Activated CD8-positive, alpha-beta T cell treated with anti-CD3 and anti-CD28 coated beads for 36 hours (primary cell): Measurements from ENCODE around the gene NGDN. TPM values are rescaled to one million over a fixed set of nuclear protein-coding genes. Genes with fewer than 3 reads are reported as not detected.

Experiments
- ATAC-seq: fragments of 200-7000 bp; cut with Tn5 transposase; one replicate; pipeline ENCODE4 v1.10.0; 2021; ENCODE audit warnings: mild to moderate bottlenecking, moderate library complexity
- CTCF ChIA-PET: fragments of 350-600 bp; sonication (Branson Sonifier 250); formaldehyde crosslinking; loops from one replicate; lab custom pipeline; 2021; ENCODE audit warnings: antibody characterized with exemption; lab: Charles Lee
- POLR2A ChIA-PET: fragments of 350-600 bp; sonication (Branson Sonifier 250); formaldehyde crosslinking; loops from one replicate; lab custom pipeline; 2021; ENCODE audit warnings: antibody characterized with exemption; lab: Charles Lee
- DNase-seq: peaks from one replicate; pipeline ENCODE4 v3.0.0-alpha.2; 2020
- H3K27ac Mint-ChIP-seq: one replicate; pipeline ENCODE4 v1.8.0; 2021; ENCODE audit warnings: mild to moderate bottlenecking, mixed read lengths
- H3K27me3 Mint-ChIP-seq: one replicate; pipeline ENCODE4 v1.8.0; 2021; ENCODE audit warnings: mixed read lengths
- H3K36me3 Mint-ChIP-seq: one replicate; pipeline ENCODE4 v1.8.0; 2021; ENCODE audit warnings: low read depth, mixed read lengths
- H3K4me1 Mint-ChIP-seq: one replicate; pipeline ENCODE4 v1.8.0; 2021; ENCODE audit warnings: low read depth, mixed read lengths
- H3K4me3 Mint-ChIP-seq: one replicate; pipeline ENCODE4 v1.8.0; 2021; ENCODE audit warnings: mild to moderate bottlenecking, moderate library complexity, mixed read lengths
- H3K9me3 Mint-ChIP-seq: one replicate; pipeline ENCODE4 v1.8.0; 2021; ENCODE audit warnings: mixed read lengths
- CTCF ChIP-seq: fragments of 200-600 bp; IDR thresholded peaks from one replicate; pipeline ENCODE4 v1.8.0; 2022; ENCODE audit warnings: antibody characterized with exemption, mild to moderate bottlenecking
- intact Hi-C: fragments of 100-400 bp; cut with micrococcal nuclease; formaldehyde crosslinking; loops from one replicate; pipeline ENCODE4 v1.10.0; 2022
- total RNA-seq, 2 experiments: library from RNA; stranded (reverse); gene quantifications; one replicate each; pipeline ENCODE4 v1.2.3, GENCODE V29; 2021

NGDN gene
- total RNA-seq, 2 experiments from 2014 or later, result 50.9 to 57.4 TPM

- H3K36me3 Mint-ChIP-seq, result no peaks in the 10 kb centered on the region
- DNase-seq, result no peak
- CTCF ChIA-PET, result no interaction called here
- no peak within 1 kb of the TSS for H3K4me3 Mint-ChIP-seq
- no peaks in the 10 kb centered on the region for H3K4me1 Mint-ChIP-seq
- no peak for TF ChIP-seq CTCF
- POLR2A ChIA-PET, result interaction anchor here (0.7 kb wide), 1 partner anchor 198 kb away, joined by 3 read pairs; no protein-coding TSS in a partner anchor
- intact Hi-C loops, result no loop called here
- H3K27ac Mint-ChIP-seq, result no peak within 1 kb of the TSS
- H3K27me3 Mint-ChIP-seq, result no peaks in the 10 kb centered on the region
- ATAC-seq, result no peak
- no peaks in the 10 kb centered on the region for H3K9me3 Mint-ChIP-seq
Observed at GRCh38 chr14:23435543-23436326, 33.8 kb upstream of the NGDN start, which contains the start of gene MYH7. Gene MYH7 (minus strand): TSS chr14:23435660. CDS start chr14:23433732, 1,928 bp downstream.

GRCh38 chr14:23436327-23437132 is 33.0 kb upstream of the NGDN start:
- TF ChIP-seq CTCF, result no peak
- DNase-seq, result no peak
- no peak for ATAC-seq
- no peak overlapping the region for H3K4me3 Mint-ChIP-seq
- POLR2A ChIA-PET, result interaction anchor here (0.9 to 1.6 kb wide), 2 partner anchors 10 to 11 kb away, joined by 3 to 4 read pairs; no protein-coding TSS in a partner anchor
- H3K27me3 Mint-ChIP-seq, result no peaks in the 10 kb centered on the region
- CTCF ChIA-PET, result no interaction called here
- no peak overlapping the region for H3K27ac Mint-ChIP-seq
- H3K9me3 Mint-ChIP-seq, result no peaks in the 10 kb centered on the region
- intact Hi-C loops, result no loop called here
- no peaks in the 10 kb centered on the region for H3K36me3 Mint-ChIP-seq
- H3K4me1 Mint-ChIP-seq, result no peaks in the 10 kb centered on the region

GRCh38 chr14:23437133-23438100 is 32.1 kb upstream of the NGDN start:
- H3K27me3 Mint-ChIP-seq, result no peaks in the 10 kb centered on the region
- DNase-seq (no peak), ATAC-seq (no peak)
- H3K4me1 Mint-ChIP-seq, result no peaks in the 10 kb centered on the region
- CTCF ChIA-PET, result no interaction called here
- H3K4me3 Mint-ChIP-seq, result no peak overlapping the region
- no peak for TF ChIP-seq CTCF
- H3K27ac Mint-ChIP-seq, result no peak overlapping the region
- H3K9me3 Mint-ChIP-seq, result no peaks in the 10 kb centered on the region
- POLR2A ChIA-PET, result interaction anchor here (0.9 to 1.6 kb wide), 2 partner anchors 9 to 10 kb away, joined by 3 to 4 read pairs; no protein-coding TSS in a partner anchor
- intact Hi-C loops, result no loop called here
- H3K36me3 Mint-ChIP-seq, result no peaks in the 10 kb centered on the region

- H3K27me3 Mint-ChIP-seq, result no peaks in the 10 kb centered on the region
- no peak overlapping the region for H3K4me3 Mint-ChIP-seq
- intact Hi-C loops, result no loop called here
- no peak for ATAC-seq
- H3K4me1 Mint-ChIP-seq, result no peaks in the 10 kb centered on the region
- no peak overlapping the region for H3K27ac Mint-ChIP-seq
- DNase-seq, result no peak
- H3K9me3 Mint-ChIP-seq, result no peaks in the 10 kb centered on the region
- TF ChIP-seq CTCF, result no peak
- ChIA-PET CTCF (no interaction called here), POLR2A (interaction anchor here (1.6 kb wide), 1 partner anchor 9 kb away, joined by 3 read pairs; no protein-coding TSS in a partner anchor)
- no peaks in the 10 kb centered on the region for H3K36me3 Mint-ChIP-seq
Observed at GRCh38 chr14:23438101-23438971, 31.2 kb upstream of the NGDN start.
